GM21723 (cell line): ENCODE data around the gene PSD4.

Experiments
- ATAC-seq: cut with Tn5 transposase; IDR thresholded peaks from one replicate; pipeline ENCODE4 v1.9.1; 2021; ENCODE audit warnings: mild to moderate bottlenecking, moderate library complexity; ENCODE audit not compliant: unreplicated experiment

PSD4 gene

DNA sequence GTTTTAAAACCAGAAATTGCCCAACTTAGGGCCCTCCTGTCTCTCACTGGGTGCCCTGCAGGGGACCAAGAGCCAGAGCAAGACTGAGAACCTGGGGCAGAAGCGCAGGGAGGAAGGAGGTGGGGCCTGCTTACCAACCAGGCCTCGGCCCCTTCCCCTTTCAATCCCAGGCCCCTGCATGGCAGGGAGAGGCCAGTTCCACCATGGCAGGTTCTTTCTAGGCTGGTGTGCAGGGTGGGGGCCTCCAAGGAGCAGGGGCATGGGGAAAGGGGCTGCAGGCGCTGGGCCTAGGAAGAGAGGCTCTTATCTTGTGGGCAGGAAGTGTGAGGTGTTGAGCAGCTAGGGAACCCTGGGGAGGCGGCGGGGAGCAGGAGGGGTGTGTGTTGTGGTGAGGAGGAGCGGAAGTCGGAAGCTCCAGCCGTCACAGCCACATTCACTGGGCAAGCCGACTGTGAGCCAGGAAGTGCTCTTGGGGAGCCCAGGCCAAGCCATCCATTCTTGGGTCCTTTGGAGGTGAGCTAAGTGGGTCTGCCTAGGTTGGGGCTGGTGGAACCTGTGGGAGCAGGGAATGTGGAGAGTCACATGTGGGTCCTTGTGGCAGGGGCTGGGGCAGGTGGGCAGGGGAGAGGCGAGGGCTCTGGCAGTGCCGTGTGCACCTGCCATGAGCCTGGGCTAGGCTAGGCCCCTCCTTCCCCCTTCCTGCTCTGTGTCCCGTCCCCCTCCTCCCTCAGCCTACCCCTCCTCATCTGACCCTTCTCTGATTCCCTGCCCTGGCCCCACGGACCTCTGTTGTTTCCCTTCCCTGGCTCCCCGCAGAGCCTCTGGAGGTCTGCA, at the start of gene PSD4:
TSS of gene PSD4 (plus strand) at position 430 of the 834 bp plus-strand sequence. CDS start 8,486 bp downstream, outside the sequence.
- peak; percentile 82 for ATAC-seq

DNA sequence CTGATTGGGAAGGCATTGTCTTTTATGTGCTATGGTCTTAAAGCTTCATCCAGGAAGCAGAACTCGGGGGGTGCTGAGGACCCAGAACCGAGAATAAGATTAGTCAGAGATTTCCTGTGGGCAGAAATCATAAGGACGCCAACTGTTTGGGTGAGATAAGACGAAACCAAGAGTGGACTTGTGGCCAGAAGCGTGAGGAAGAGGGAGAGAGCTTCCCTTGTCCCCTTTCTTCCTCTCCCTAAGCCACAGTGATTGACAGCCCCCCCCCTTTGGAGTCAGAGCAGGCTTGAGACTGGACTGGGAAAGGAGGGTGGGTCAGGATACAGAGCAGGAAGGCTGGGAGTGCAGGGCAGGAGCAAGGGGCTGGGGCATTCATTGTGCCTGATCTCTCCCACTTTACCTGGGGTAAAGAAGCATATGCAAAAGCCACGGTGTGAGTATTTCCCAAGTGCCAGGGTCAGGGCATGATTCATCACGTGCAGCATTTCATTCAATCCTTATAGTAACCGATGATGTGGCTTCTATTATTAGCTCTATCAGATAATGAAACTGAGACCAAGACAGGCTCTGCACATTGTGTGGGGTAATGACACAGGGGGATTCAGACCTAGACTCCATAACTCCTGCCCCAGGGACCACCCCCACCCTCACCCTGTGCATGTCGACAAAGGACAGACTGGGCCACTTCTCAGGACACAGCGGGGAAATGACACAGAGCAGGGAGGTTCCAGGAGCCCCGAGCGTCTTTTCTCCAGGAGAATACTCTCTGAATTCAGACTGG, 49.4 kb upstream of the PSD4 start:
- ATAC-seq = no peak

- no peak for ATAC-seq
Measured at GRCh38 chr2:113124984-113125855, 48.6 kb upstream of the PSD4 start.

DNA sequence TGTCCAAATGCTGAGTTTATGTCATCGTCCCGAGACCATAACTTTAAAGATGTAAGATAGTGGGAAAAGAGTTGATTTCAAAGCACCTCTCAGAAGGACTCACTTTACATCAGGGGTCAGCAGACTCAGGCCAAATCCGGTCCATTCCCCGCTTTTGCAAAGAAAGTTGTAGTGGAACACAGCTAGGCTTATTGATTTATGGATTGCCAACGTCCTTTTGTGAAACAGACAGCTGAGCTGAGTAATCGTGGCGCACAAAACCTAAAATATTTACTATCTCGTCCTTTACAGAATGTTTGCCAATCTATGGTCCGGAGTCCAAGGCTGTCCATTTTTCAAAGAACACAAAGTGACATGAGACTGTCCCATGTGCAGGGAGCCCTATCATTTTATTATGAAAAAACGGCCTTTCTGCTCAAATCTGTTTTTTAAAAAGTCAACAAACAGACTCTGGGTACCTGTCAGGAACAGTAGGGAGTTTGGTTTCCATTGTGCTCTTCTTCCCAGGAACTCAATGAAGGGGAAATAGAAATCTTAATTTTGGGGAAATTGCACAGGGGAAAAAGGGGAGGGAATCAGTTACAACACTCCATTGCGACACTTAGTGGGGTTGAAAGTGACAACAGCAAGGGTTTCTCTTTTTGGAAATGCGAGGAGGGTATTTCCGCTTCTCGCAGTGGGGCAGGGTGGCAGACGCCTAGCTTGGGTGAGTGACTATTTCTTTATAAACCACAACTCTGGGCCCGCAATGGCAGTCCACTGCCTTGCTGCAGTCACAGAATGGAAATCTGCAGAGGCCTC, 46.7 kb upstream of the PSD4 start, which contains the start of gene IL1RN:
TSS of gene IL1RN (plus strand) at position 754 of the 801 bp plus-strand sequence. CDS start at position 781, 27 bp downstream.
- no peak for ATAC-seq

DNA sequence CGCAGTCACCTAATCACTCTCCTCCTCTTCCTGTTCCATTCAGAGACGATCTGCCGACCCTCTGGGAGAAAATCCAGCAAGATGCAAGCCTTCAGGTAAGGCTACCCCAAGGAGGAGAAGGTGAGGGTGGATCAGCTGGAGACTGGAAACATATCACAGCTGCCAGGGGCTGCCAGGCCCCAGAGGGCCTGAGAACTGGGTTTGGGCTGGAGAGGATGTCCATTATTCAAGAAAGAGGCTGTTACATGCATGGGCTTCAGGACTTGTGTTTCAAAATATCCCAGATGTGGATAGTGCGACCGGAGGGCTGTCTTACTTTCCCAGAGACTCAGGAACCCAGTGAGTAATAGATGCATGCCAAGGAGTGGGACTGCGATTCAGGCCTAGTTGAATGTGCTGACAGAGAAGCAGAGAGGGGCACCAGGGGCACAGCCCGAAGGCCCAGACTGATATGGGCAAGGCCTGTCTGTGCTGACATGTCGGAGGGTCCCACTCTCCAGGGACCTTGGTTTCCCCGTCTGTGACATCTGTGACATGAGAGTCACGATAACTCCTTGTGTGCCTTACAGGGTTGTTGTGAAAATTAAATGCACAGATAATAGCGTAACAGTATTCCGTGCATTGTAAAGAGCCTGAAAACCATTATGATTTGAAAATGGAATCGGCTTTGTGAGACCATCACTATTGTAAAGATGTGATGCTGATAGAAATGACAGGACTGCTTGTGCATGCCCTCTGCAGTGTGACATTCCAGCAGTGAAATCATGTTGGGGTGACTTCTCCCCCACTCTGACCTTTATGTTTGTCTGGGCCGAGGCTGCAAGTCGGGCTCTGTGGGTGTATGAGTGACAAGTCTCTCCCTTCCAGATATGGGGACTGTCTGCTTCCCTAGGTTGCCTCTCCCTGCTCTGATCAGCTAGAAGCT, 45.9 kb upstream of the PSD4 start:
- ATAC-seq = no peak

- no peak for ATAC-seq
Measured at GRCh38 chr2:113129519-113130078, 44.2 kb upstream of the PSD4 start.

- ATAC-seq = no peak
Measured at GRCh38 chr2:113131352-113132185, 42.2 kb upstream of the PSD4 start.

- no peak for ATAC-seq
Measured at GRCh38 chr2:113132414-113133021, 41.3 kb upstream of the PSD4 start.

GRCh38 chr2:113133704-113134598, 39.8 kb upstream of the PSD4 start:
- ATAC-seq = no peak

DNA sequence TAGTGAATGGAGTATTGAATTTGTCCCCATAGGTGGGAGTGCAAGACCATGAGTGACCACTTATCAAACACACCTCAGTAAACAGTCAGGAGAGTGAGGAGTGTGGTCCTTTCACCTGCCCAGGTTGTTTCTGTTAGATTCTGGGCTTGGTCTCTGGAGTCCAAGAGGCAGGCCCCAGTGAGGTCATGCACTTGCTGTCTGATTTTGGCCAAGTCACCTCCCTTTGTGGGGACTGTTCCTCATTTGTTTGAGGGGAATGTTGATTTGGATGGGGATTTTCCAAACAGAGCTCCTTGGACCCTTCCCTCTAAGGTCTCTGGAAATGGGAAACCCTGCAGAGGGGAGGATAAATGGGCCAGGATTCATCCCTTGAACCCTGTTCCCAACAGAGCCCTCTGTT, 39.1 kb upstream of the PSD4 start:
- ATAC-seq = no peak

GRCh38 chr2:113135317-113135716, 38.5 kb upstream of the PSD4 start:
- no peak for ATAC-seq

DNA sequence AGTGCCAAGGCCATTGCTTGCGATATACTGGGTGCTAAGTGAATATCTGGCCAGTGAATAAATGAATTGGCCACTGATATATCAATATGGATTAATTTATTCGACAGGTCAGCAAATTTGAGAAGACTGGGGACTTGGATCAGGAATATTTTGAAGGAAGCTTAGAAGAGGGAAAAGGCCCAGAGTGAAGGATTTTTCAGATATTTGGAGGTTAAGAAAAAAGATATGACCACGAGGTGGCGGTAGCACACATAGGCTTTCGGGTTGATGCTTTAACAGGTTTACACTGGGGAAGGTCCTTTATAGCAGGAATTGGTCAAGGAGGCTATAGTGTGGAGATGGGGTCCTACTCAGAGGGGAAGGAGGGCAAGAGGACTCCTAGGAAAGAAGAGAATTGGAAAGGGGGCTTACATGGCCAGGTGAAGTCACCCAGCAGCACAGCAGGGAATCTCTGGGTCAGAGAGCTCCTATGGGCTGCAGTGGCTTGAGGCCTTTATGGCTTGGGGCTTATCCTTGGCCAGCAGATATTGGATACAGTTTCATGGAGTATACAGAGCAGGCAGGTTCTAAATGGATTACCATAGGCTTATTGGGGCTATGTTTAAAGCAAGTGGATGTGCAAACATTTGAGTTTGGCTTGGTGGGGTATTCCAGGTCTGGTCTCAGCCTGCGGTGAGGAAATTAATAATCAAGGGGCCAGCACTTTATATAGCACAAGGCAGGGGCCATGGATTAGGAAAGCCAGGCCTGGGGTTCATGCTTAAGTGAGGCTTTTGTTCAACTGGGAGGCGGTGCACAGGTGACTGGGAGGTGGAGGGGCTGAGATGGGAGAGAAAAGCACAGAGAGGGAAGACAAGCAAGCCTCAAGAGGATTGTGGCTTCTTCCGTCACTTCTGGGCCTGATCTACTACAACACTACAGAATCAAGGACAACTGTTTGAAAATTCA, 36.7 kb upstream of the PSD4 start:
- ATAC-seq = no peak

DNA sequence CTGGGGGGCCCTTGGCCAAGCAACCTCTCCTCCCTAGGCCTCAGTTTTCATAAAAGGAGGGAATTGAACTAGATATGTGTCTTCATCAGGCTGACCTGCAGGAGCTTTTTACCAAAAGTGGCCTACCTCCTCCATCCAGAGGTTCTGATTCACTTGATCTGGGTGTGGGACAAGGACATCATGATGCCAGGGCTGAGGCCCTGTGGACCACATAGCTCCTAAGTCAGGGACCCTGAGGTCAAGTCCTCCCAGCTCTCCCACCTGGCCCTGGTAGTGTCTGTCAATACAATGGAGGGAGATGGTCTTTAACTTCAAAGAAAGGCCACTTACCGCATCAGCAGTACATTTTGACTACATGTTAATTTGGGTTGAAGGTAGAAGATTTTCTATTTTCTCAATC, 35.9 kb upstream of the PSD4 start:
- ATAC-seq = no peak

GRCh38 chr2:113138428-113139322, 35.1 kb upstream of the PSD4 start:
- peak; percentile 84 for ATAC-seq
